Endothelial cell of umbilical vein (primary cell): ENCODE measurements around the gene INTS7.

ENCODE experiments used
- CTCF ChIP-seq, 2 donors: IDR thresholded peaks; 1 replicate in 1 of 2; 2 replicates in 1 of 2; pipeline ENCODE4 v1.5.1; 2011; ENCODE audit warnings: low read length in 2 of 2, mild to moderate bottlenecking in 2 of 2, moderate library complexity in 2 of 2, control low read depth in 1 of 2, inconsistent platforms in 1 of 2, low read depth in 1 of 2; ENCODE audit not compliant: insufficient read depth in 1 of 2; ENCODE audit errors: extremely low read depth in 1 of 2
- EZH2 ChIP-seq: IDR thresholded peaks from 2 replicates; pipeline ENCODE4 v1.6.1; 2012; ENCODE audit warnings: borderline replicate concordance, low read depth, mild to moderate bottlenecking, moderate library complexity, low read length, inconsistent platforms; ENCODE audit not compliant: severe bottlenecking
- FOS ChIP-seq: IDR thresholded peaks from 2 replicates; pipeline ENCODE4 v1.6.1; 2011; ENCODE audit warnings: mild to moderate bottlenecking, low read length, moderate library complexity, borderline replicate concordance; ENCODE audit not compliant: insufficient read depth
- GATA2 ChIP-seq: IDR thresholded peaks from 2 replicates; pipeline ENCODE4 v1.7.0; 2011; ENCODE audit warnings: low read depth, mild to moderate bottlenecking, moderate library complexity, mixed read lengths, low read length; ENCODE audit not compliant: insufficient read length, insufficient read depth
- JUN ChIP-seq: IDR thresholded peaks from 2 replicates; pipeline ENCODE4 v1.6.1; 2011; ENCODE audit warnings: borderline replicate concordance, low read depth; ENCODE audit not compliant: insufficient read length, insufficient read depth
- MAX ChIP-seq: IDR thresholded peaks from 2 replicates; pipeline ENCODE4 v1.6.1; 2011; ENCODE audit not compliant: insufficient read depth, insufficient read length
- MYC ChIP-seq: IDR thresholded peaks from one replicate; pipeline ENCODE4 v1.6.1; 2011; ENCODE audit warnings: mild to moderate bottlenecking, low read depth, low read length
- POLR2A ChIP-seq: IDR thresholded peaks from 2 replicates; pipeline ENCODE4 v1.6.1; 2012; ENCODE audit warnings: low read depth, mild to moderate bottlenecking, control low read depth, low read length
- POLR2AphosphoS5 ChIP-seq: IDR thresholded peaks from 2 replicates; pipeline ENCODE4 v1.6.1; 2012; ENCODE audit warnings: low read depth, mild to moderate bottlenecking, control low read depth, low read length, moderate library complexity; ENCODE audit not compliant: insufficient read depth

GRCh38 chr1:212010004-212010403 lies 25.4 kb downstream of the INTS7 start:
- no peak for TF ChIP-seq EZH2
- no peak for TF ChIP-seq CTCF (IDR thresholded peaks at IDR 0.05; ENCODE audit: extremely low read depth in 1 of 2, insufficient read depth in 1 of 2, low read depth in 1 of 2, low read length in 2 of 2)
- no peak for TF ChIP-seq MYC
- TF ChIP-seq POLR2AphosphoS5, result no peak
- TF ChIP-seq POLR2A, result no peak
- TF ChIP-seq JUN, result no peak
- TF ChIP-seq MAX, result no peak
- no peak for TF ChIP-seq FOS
- TF ChIP-seq GATA2, result no peak
